Lung (tissue), 12 donors: ENCODE data around the gene KIAA1217. TPM values are rescaled to one million over a fixed set of nuclear protein-coding genes. Genes with fewer than 3 reads are reported as not detected.
A peak's percentile ranks its signal among the peaks of the same experiment; 100 is the strongest.

Experiments used
- ATAC-seq: fragments of 200-7000 bp; cut with Tn5 transposase; one replicate; pipeline ENCODE4 v1.9.1; 2020; ENCODE audit warnings: moderate number of reproducible peaks; ENCODE audit not compliant: insufficient read depth, low FRiP score
- DNase-seq, 3 donors: peaks; one replicate each; pipeline ENCODE4 v3.0.0-alpha.2; 2013 to 2017
- H3K27ac ChIP-seq, 2 donors: one replicate each; pipeline ENCODE4 v1.5.1; 2013; ENCODE audit warnings: mild to moderate bottlenecking in 2 of 2, moderate library complexity in 2 of 2, control low read depth in 1 of 2, inconsistent platforms in 1 of 2, low read depth in 1 of 2, low read length in 1 of 2
- H3K27me3 ChIP-seq, 3 donors: one replicate each; pipeline ENCODE4 v1.5.1; 2013; ENCODE audit warnings: low read length in 2 of 3; ENCODE audit not compliant: control insufficient read depth in 3 of 3, insufficient read depth in 3 of 3
- H3K36me3 ChIP-seq, 4 donors: one replicate each; pipeline ENCODE4 v1.5.1; 2013; ENCODE audit warnings: low read length in 4 of 4, mild to moderate bottlenecking in 1 of 4, moderate library complexity in 1 of 4; ENCODE audit not compliant: control insufficient read depth in 4 of 4, insufficient read depth in 4 of 4
- H3K4me1 ChIP-seq, 5 donors: one replicate each; pipeline ENCODE4 v1.5.1; 2013; ENCODE audit warnings: low read length in 5 of 5, mild to moderate bottlenecking in 2 of 5, moderate library complexity in 1 of 5; ENCODE audit not compliant: control insufficient read depth in 5 of 5, insufficient read depth in 5 of 5
- H3K4me3 ChIP-seq: one replicate; pipeline ENCODE4 v1.5.1; 2013; ENCODE audit warnings: mild to moderate bottlenecking, control low read depth, moderate library complexity
- H3K9ac ChIP-seq, 2 donors: one replicate each; pipeline ENCODE4 v1.5.1; 2013; ENCODE audit warnings: low read length in 2 of 2, control low read depth in 1 of 2; ENCODE audit not compliant: insufficient read depth in 1 of 2
- H3K9me3 ChIP-seq, 4 donors: one replicate each; pipeline ENCODE4 v1.5.1; 2013; ENCODE audit warnings: low read length in 3 of 4, mild to moderate bottlenecking in 1 of 4, moderate library complexity in 1 of 4; ENCODE audit not compliant: control insufficient read depth in 4 of 4, insufficient read depth in 3 of 4
- WGBS, 2 donors: extraction: QIAGEN DNeasy Blood & Tissue Kit; methylation state at CpG; one replicate each; pipeline ENCODE4 v1.1.7; 2013; 5-methylcytosine and 5-hydroxymethylcytosine counted together
- polyA plus RNA-seq, 2 donors: library from polyadenylated mRNA; stranded (reverse); fragments of 200-250 nt; gene quantifications; one replicate each; pipeline ENCODE4 v1.2.1, GENCODE V29; 2013
- total RNA-seq, 2 donors: library from RNA; depleted of rRNA in 1 of 2; stranded (reverse); fragments of >200 nt in 1 of 2; gene quantifications; one replicate each; pipeline ENCODE4 v1.2.1, GENCODE V29; 2014 to 2021
- TF ChIP-seq, protein P1 (sequence below): IDR thresholded peaks from 2 replicates; pipeline ENCODE4 v1.5.1; 2012; ENCODE audit warnings: mild to moderate bottlenecking; ENCODE audit errors: control extremely low read depth, extremely low read depth
- donor health status: control.
- donor health status: control.
- donor health status: Bipolar disorder and iron deficiency.
- donor health status: healthy.
- donor health status: DM: yes; HTN: yes; CAD: no.

Gene KIAA1217
- total and polyA plus RNA-seq, 4 donors = 5.5 to 58.6 (median 24.1) TPM

DNA sequence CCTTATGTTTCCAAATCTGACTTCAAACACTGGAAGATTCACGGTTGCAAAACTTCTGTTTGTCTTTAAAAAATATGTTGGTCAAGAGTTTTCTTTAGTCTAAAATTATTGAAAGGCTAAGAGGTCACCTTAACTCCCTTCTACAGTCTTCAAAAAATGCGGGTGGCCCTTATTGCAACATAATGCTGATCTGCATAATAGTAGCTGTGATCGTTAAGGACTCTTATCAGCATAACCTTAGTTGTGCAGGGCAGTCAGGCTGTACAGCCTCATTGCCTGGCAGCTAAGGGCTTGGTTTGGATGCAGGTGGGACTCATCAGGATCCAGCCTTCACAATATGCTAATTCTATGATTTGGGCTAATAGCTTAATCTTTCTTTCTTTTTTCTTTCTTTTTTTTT, 15.0 kb downstream of the KIAA1217 start:
- ATAC-seq (peak; percentile 70), DNase-seq (peak; percentile 48 to 87 (median 80))

DNA sequence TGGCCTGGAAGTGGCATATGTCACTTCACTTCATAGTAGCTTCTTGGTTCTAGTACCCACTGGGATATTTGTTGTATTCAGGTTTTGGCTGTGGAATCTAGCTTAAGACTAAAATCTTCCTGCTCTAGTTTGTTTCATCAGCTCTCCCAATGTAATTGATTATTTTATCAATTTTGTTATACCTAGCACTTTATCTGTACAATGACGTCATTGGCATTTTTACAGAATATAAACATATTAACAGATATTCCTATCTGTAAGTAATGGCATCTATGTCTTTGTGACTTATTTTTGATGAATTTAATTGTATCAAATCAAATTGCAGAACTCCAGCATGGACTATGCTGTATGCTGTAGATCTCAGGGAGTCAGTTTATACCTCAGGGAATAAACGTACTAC, 19.7 kb downstream of the KIAA1217 start:
- Histone ChIP-seq H3K9ac (no peak overlapping the region), H3K36me3 (no peaks in the 10 kb centered on the region), H3K27me3 (no peaks in the 10 kb centered on the region), H3K4me1 (peaks cover 0 to 5% (median 4%) of the 10 kb centered on the region in 5 donors), H3K27ac (no peak overlapping the region), H3K9me3 (no peaks in the 10 kb centered on the region), H3K4me3 (no peak overlapping the region)
- 87 to 88% methylated on average over 2 of the region's 2 CpGs for WGBS, 2 donors
- no peak for DNase-seq
- TF ChIP-seq, protein P1, sequence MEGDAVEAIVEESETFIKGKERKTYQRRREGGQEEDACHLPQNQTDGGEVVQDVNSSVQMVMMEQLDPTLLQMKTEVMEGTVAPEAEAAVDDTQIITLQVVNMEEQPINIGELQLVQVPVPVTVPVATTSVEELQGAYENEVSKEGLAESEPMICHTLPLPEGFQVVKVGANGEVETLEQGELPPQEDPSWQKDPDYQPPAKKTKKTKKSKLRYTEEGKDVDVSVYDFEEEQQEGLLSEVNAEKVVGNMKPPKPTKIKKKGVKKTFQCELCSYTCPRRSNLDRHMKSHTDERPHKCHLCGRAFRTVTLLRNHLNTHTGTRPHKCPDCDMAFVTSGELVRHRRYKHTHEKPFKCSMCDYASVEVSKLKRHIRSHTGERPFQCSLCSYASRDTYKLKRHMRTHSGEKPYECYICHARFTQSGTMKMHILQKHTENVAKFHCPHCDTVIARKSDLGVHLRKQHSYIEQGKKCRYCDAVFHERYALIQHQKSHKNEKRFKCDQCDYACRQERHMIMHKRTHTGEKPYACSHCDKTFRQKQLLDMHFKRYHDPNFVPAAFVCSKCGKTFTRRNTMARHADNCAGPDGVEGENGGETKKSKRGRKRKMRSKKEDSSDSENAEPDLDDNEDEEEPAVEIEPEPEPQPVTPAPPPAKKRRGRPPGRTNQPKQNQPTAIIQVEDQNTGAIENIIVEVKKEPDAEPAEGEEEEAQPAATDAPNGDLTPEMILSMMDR = no peak
- ATAC-seq = no peak

More for the DNA sequence above, 15.0 kb downstream of the KIAA1217 start:
- Histone ChIP-seq H3K27ac (no peak overlapping the region), H3K9me3 (no peaks in the 10 kb centered on the region), H3K36me3 (peaks cover 1 to 12% (median 6%) of the 10 kb centered on the region in 4 donors), H3K4me1 (peaks cover 0 to 9% (median 2%) of the 10 kb centered on the region in 5 donors), H3K4me3 (no peak overlapping the region), H3K27me3 (no peaks in the 10 kb centered on the region), H3K9ac (no peak overlapping the region)
- TF ChIP-seq, protein P1 = no peak
- 45 to 62% methylated on average over 3 of the region's 3 CpGs for WGBS, 2 donors

DNA sequence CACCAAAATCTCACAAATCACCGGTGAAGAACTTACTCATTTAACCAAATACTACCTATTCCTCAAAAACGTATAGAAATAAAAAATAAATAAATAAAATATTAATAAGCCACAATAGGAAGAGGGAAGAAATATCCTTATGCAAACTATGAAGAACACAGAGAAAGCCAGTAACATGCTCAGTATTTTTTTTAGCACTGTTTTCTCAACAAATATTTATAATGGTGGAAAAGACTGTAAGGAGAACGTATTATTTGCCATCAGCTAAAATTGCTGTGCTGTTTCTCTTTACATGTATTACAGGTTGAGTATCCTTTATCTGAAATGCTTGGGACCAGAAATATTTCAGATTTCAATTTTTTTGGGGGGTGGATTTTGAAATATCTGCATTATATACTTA, 21.0 kb downstream of the KIAA1217 start:
- Histone ChIP-seq H3K4me1 (peaks cover 0 to 8% (median 0%) of the 10 kb centered on the region in 5 donors), H3K27me3 (no peaks in the 10 kb centered on the region), H3K4me3 (no peak overlapping the region), H3K9ac (no peak overlapping the region), H3K27ac (no peak overlapping the region), H3K9me3 (no peaks in the 10 kb centered on the region), H3K36me3 (no peaks in the 10 kb centered on the region)
- ATAC-seq (no peak), DNase-seq (no peak)
- WGBS, 2 donors = 87 to 93% methylated on average over 3 of the region's 3 CpGs
- TF ChIP-seq, protein P1 = no peak

DNA sequence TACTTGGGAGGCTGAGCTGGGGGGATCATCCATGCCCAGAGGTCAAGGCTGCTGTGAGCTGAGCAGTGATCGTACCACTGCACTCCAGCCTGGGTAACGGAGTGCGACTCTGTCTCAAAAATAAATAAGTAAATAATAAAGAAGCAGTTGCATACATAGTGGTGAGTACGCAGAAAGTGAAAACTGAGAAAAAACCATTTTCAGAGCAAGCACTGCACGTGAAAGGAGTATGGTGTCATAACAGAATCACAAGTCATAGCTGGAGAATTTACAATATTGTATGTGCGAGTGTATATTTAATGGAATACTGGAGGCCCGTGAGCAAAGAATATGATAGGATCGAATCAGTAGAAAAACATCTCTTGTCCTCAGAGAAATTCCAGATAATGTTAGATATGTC, 22.3 kb downstream of the KIAA1217 start:
- DNase-seq (no peak), ATAC-seq (no peak)
- H3K27me3 ChIP-seq = no peaks in the 10 kb centered on the region
- H3K9ac ChIP-seq = no peak overlapping the region
- H3K4me1 ChIP-seq = peaks cover 0 to 10% (median 1%) of the 10 kb centered on the region in 5 donors
- no peak overlapping the region for H3K27ac ChIP-seq
- 94 to 95% methylated on average over 8 of the region's 8 CpGs for WGBS, 2 donors
- TF ChIP-seq, protein P1 = no peak
- H3K36me3 ChIP-seq = no peaks in the 10 kb centered on the region
- H3K9me3 ChIP-seq = no peaks in the 10 kb centered on the region
- H3K4me3 ChIP-seq = no peak overlapping the region
